Chondrocyte (in vitro differentiated cells): Measurements from ENCODE around the gene IFITM2. TPM values are rescaled to one million over a fixed set of nuclear protein-coding genes. Genes with fewer than 3 reads are reported as not detected.
"Not testable (repeated sequence)": the region's sequence is repeated elsewhere in the genome, so short reads cannot be mapped to it uniquely, and the experiment has no call there.

Source experiments
- DNase-seq: peaks from one replicate; pipeline ENCODE4 v3.0.0; 2021; ENCODE audit warnings: mixed read lengths, low spot score
- H3K27ac Mint-ChIP-seq: one replicate; pipeline ENCODE4 v1.8.0; 2021; ENCODE audit warnings: mild to moderate bottlenecking, moderate library complexity, mixed read lengths; ENCODE audit not compliant: unreplicated experiment
- H3K27me3 Mint-ChIP-seq: 2 replicates; pipeline ENCODE4 v1.8.0; 2021; ENCODE audit warnings: low read depth, mixed read lengths
- H3K36me3 Mint-ChIP-seq: 2 replicates; pipeline ENCODE4 v1.8.0; 2021; ENCODE audit warnings: low read depth, mixed read lengths
- H3K4me1 Mint-ChIP-seq: 2 replicates; pipeline ENCODE4 v1.8.0; 2021; ENCODE audit warnings: low read depth, mild to moderate bottlenecking, mixed read lengths
- H3K4me3 Mint-ChIP-seq: one replicate; pipeline ENCODE4 v1.8.0; 2021; ENCODE audit warnings: mild to moderate bottlenecking, moderate library complexity, mixed read lengths; ENCODE audit not compliant: unreplicated experiment
- H3K9me3 Mint-ChIP-seq: 2 replicates; pipeline ENCODE4 v1.8.0; 2021; ENCODE audit warnings: low read depth, mixed read lengths
- long read RNA-seq: library from polyadenylated mRNA; stranded (forward); transcript quantifications from one replicate; pipeline ENCODE4 v2.0.0, GENCODE V29; 2021
- total RNA-seq: library from RNA; stranded (reverse); gene quantifications from 3 replicates; pipeline ENCODE4 v1.2.1, GENCODE V29; 2021
- TF ChIP-seq, protein P1 (sequence below): fragments of 200-600 bp; sonication (generic); IDR thresholded peaks from 2 replicates; pipeline ENCODE4 v1.5.0; 2021; ENCODE audit warnings: antibody characterized with exemption, mild to moderate bottlenecking, moderate library complexity

The IFITM2 gene
- 100 to 109 TPM (median 107 TPM) in 3 replicates for total RNA-seq
- long read RNA-seq, transcript IFITM2-206 (2 exons, 892 nt), result major isoform, 94 of 116 reads
- long read RNA-seq, partial matches to known transcripts, result 21 of 116 reads
- long read RNA-seq, other reads (novel, unspliced or antisense), result 1 of 116 reads

DNA sequence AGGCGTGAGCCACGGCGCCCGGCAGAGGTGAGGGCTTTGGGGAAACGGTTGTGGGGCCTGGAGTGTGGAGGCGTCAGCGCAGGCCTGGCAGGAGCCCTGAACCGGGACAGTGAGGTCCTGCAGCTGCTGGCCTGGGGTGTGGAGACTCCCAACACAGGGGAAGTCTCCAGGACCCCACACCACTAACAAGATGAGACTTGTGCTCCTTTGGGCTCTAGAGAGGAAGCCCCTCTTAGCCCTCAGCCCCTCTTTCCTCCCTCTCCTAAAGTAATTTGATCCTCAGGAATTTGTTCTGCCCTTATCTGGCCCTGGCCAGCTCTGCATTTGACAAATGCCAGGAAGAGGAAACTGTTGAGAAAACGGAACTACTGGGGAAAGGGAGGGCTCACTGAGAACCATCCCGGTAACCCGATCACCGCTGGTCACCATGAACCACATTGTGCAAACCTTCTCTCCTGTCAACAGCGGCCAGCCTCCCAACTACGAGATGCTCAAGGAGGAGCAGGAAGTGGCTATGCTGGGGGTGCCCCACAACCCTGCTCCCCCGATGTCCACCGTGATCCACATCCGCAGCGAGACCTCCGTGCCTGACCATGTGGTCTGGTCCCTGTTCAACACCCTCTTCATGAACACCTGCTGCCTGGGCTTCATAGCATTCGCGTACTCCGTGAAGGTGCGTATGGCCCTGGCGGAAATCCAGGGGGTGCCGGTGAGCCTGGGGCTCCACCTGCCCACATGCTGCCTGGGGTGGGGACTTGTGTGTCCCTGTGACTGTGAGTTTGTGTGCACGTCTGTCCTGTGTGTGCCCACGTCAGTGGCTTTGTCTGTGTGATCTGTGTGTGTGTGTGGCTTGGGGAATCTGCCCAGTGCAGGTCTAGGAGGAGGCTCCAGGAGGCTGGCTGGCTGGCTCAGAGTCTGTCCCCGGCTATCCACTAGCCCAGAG is at the start of gene IFITM2:
IFITM2 (plus strand) TSS at position 51 of the 943 bp plus-strand sequence; CDS start at position 428, 377 bp downstream.
- DNase-seq, result not testable (repeated sequence)
- peaks cover 33% of the 10 kb centered on the region for H3K4me1 Mint-ChIP-seq

DNA sequence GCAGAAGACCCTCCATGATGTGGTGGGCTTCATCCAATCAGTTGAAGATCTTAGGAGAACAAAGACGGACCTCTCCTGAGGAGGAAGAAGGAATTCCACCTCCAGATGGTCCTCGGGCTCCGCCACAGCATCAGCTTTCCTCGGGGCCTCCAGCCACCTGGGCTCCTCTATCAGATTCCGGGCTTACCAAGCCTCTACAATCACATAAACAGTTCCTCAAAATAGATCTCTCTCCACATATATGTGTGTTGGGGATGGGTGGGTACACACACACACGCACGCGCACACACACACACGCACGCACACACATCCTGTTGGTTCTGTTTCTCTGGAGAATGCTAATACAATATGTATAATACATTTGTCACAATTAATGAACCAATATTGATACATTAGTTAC is 48.2 kb upstream of the IFITM2 start:
- H3K9me3 Mint-ChIP-seq, result peaks cover 5% of the 10 kb centered on the region
- TF ChIP-seq, protein P1, sequence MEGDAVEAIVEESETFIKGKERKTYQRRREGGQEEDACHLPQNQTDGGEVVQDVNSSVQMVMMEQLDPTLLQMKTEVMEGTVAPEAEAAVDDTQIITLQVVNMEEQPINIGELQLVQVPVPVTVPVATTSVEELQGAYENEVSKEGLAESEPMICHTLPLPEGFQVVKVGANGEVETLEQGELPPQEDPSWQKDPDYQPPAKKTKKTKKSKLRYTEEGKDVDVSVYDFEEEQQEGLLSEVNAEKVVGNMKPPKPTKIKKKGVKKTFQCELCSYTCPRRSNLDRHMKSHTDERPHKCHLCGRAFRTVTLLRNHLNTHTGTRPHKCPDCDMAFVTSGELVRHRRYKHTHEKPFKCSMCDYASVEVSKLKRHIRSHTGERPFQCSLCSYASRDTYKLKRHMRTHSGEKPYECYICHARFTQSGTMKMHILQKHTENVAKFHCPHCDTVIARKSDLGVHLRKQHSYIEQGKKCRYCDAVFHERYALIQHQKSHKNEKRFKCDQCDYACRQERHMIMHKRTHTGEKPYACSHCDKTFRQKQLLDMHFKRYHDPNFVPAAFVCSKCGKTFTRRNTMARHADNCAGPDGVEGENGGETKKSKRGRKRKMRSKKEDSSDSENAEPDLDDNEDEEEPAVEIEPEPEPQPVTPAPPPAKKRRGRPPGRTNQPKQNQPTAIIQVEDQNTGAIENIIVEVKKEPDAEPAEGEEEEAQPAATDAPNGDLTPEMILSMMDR, result no peak
- no peak for DNase-seq
- no peak overlapping the region for H3K27ac Mint-ChIP-seq
- H3K27me3 Mint-ChIP-seq, result no peaks in the 10 kb centered on the region
- no peaks in the 10 kb centered on the region for H3K4me1 Mint-ChIP-seq
- no peaks in the 10 kb centered on the region for H3K36me3 Mint-ChIP-seq
- no peak overlapping the region for H3K4me3 Mint-ChIP-seq

More for the DNA sequence above, at the start of gene IFITM2:
- H3K27me3 Mint-ChIP-seq, H3K36me3 Mint-ChIP-seq, H3K9me3 Mint-ChIP-seq: not testable (repeated sequence)
- Mint-ChIP-seq H3K4me3 (peak within 1 kb of the TSS; percentile 88), H3K27ac (peak within 1 kb of the TSS; percentile 89)

DNA sequence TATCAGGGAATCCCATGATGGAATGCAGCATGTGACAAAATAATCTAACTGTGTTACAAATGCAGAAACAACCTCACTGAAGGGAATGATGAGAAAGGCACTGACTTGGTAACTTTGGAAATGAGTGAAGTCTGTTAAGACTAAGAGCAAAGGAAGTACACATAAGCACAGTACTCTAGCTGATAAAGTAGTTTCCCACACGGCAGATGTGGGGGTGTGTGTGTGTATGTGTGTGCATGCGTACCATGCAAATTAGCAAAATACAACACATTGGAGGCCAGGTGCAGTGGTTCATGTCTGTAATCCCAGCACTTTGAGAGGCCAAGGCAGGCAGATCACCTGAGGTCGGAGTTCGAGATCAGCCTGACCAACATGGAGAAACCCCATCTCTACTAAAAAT is 46.0 kb upstream of the IFITM2 start:
- Mint-ChIP-seq H3K36me3 (no peaks in the 10 kb centered on the region), H3K4me3 (no peak overlapping the region), H3K27me3 (no peaks in the 10 kb centered on the region), H3K4me1 (no peaks in the 10 kb centered on the region), H3K9me3 (peaks cover 5% of the 10 kb centered on the region), H3K27ac (no peak overlapping the region)
- TF ChIP-seq, protein P1, result no peak
- no peak for DNase-seq

DNA sequence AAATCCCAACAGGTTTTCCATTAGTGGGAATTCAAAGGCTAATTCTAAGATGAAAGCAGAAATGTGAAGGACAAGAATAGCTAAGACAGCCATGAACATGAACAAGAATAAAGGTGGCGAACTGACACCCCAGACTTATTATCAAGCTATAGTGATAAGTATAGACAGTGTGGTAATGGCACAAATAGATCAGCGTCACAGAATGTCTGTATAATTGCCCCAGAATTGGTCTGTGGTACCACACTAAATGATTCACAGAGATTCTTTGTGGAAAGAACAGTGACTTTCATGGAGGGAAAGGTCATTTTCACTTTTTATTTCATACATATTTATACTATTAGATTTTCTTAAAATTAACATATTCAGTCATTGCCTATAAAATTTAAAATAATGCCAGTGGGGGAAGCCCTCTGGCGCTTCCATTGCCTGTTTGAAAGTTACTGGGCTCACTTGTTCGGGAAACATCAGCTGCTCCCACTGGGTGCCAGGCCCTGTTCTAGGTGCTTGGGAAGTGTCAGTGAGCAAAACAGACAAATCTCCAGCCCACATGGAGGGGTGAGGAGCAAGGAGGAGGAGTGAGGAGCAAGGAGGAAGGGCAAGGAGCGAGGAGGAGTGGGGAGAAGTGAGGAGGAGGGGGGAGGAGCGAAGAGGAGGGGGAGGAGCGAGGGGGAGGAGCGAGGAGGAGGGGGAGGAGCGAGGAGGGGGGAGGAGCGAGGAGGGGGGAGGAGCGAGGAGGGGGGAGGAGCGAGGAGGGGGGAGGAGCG is 40.8 kb upstream of the IFITM2 start:
- TF ChIP-seq, protein P1, result no peak
- no peak overlapping the region for H3K4me3 Mint-ChIP-seq
- H3K4me1 Mint-ChIP-seq, result peaks cover 7% of the 10 kb centered on the region
- no peak for DNase-seq
- H3K27me3 Mint-ChIP-seq, result peaks cover 9% of the 10 kb centered on the region
- H3K9me3 Mint-ChIP-seq, result peaks cover 2% of the 10 kb centered on the region
- H3K27ac Mint-ChIP-seq, result no peak overlapping the region
- no peaks in the 10 kb centered on the region for H3K36me3 Mint-ChIP-seq

DNA sequence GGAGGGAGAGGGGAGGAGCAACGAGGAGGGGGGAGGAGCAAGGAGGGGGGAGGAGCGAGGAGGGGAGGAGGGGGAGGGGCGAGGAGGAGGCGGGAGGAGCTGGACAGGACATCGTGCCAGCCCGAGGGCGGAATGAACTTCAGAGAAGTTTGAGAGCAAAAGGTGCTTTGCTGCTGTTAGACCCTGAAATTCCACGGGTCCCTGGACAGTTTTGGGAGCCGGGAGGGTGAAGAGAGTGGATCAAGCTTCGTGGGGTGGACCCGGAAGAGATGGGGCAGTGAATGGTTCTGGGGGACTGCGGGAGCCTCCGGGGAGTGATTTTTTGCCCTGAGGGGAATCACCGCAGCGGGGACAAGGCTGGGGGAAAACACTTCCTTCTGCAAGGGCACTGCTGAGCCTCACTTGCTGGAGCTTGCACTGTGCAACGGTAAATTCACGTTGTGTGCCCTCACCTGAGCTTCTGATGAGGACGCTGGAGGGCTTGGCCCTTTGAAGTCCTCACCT is 40.1 kb upstream of the IFITM2 start:
- Mint-ChIP-seq H3K4me1 (peaks cover 7% of the 10 kb centered on the region), H3K27ac (no peak overlapping the region), H3K4me3 (peak overlapping the region; percentile 52), H3K36me3 (no peaks in the 10 kb centered on the region), H3K9me3 (no peaks in the 10 kb centered on the region), H3K27me3 (peaks cover 9% of the 10 kb centered on the region)
- TF ChIP-seq, protein P1, result no peak
- DNase-seq, result no peak
